Measurements from ENCODE around the gene EEPD1. TPM values are rescaled to one million over a fixed set of nuclear protein-coding genes. Genes with fewer than 3 reads are reported as not detected.
"Not testable (repeated sequence)": the region's sequence is repeated elsewhere in the genome, so short reads cannot be mapped to it uniquely, and the experiment has no call there.

Gene EEPD1
- total RNA-seq, 2 donors from 2014 or later = 8.2 to 10.0 TPM

GRCh38 chr7:36232971-36233550 is 80.0 kb downstream of the EEPD1 start:
- H3K4me3 ChIP-seq = no peak overlapping the region
- H3K9me3 ChIP-seq = no peaks in the 10 kb centered on the region
- intact Hi-C loops (cut with DNase I) = no loop called here
- no peaks in the 10 kb centered on the region for H3K4me1 ChIP-seq
- no peak for DNase-seq
- no peaks in the 10 kb centered on the region for H3K36me3 ChIP-seq
- no peak overlapping the region for H3K27ac ChIP-seq
- H3K27me3 ChIP-seq = no peaks in the 10 kb centered on the region
- no peak overlapping the region for H3K9ac ChIP-seq (ENCODE audit: low read depth in 2 of 2, low read length in 2 of 2)
- TF ChIP-seq CTCF (IDR thresholded peaks at IDR 0.05) = no peak

GRCh38 chr7:36236073-36236472 is 83.0 kb downstream of the EEPD1 start:
- no peak for TF ChIP-seq CTCF (IDR thresholded peaks at IDR 0.05)
- Histone ChIP-seq H3K27me3 (no peaks in the 10 kb centered on the region), H3K27ac (no peak overlapping the region), H3K4me3 (no peak overlapping the region), H3K9me3 (no peaks in the 10 kb centered on the region), H3K9ac (ENCODE audit: low read depth in 2 of 2, low read length in 2 of 2) (no peak overlapping the region), H3K36me3 (no peaks in the 10 kb centered on the region), H3K4me1 (no peaks in the 10 kb centered on the region)
- DNase-seq = no peak
- intact Hi-C loops (cut with DNase I) = no loop called here

GRCh38 chr7:36238138-36238537 is 85.1 kb downstream of the EEPD1 start:
- H3K4me1 ChIP-seq = no peaks in the 10 kb centered on the region
- H3K27me3 ChIP-seq = no peaks in the 10 kb centered on the region
- H3K4me3 ChIP-seq = no peak overlapping the region
- no peaks in the 10 kb centered on the region for H3K36me3 ChIP-seq
- no peak for DNase-seq
- no peak overlapping the region for H3K27ac ChIP-seq
- no peak overlapping the region for H3K9ac ChIP-seq (ENCODE audit: low read depth in 2 of 2, low read length in 2 of 2)
- TF ChIP-seq CTCF (IDR thresholded peaks at IDR 0.05) = no peak
- intact Hi-C loops (cut with DNase I) = no loop called here
- no peaks in the 10 kb centered on the region for H3K9me3 ChIP-seq

- H3K27ac ChIP-seq; intact Hi-C loops (cut with DNase I); H3K9me3 ChIP-seq; DNase-seq; H3K9ac ChIP-seq (ENCODE audit: low read depth in 2 of 2, low read length in 2 of 2); H3K4me3 ChIP-seq; H3K27me3 ChIP-seq; H3K4me1 ChIP-seq; H3K36me3 ChIP-seq: not testable (repeated sequence)
Measured at GRCh38 chr7:36243356-36243755, 90.3 kb downstream of the EEPD1 start.

GRCh38 chr7:36244001-36244400 is 90.9 kb downstream of the EEPD1 start:
- H3K36me3 ChIP-seq; H3K27ac ChIP-seq; intact Hi-C loops (cut with DNase I); DNase-seq; H3K9me3 ChIP-seq; H3K4me1 ChIP-seq; H3K9ac ChIP-seq (ENCODE audit: low read depth in 2 of 2, low read length in 2 of 2); H3K27me3 ChIP-seq; H3K4me3 ChIP-seq: not testable (repeated sequence)

GRCh38 chr7:36244429-36244828 is 91.4 kb downstream of the EEPD1 start:
- no peaks in the 10 kb centered on the region for H3K27me3 ChIP-seq
- no peak overlapping the region for H3K4me3 ChIP-seq
- DNase-seq = no peak
- no peaks in the 10 kb centered on the region for H3K4me1 ChIP-seq
- H3K36me3 ChIP-seq = no peaks in the 10 kb centered on the region
- intact Hi-C loops (cut with DNase I) = no loop called here
- no peak for TF ChIP-seq CTCF (IDR thresholded peaks at IDR 0.05)
- H3K9me3 ChIP-seq = no peaks in the 10 kb centered on the region
- no peak overlapping the region for H3K27ac ChIP-seq
- H3K9ac ChIP-seq (ENCODE audit: low read depth in 2 of 2, low read length in 2 of 2) = no peak overlapping the region
